Left lobe of liver (tissue), 2 donors: ENCODE measurements around the gene FIBIN. TPM values are rescaled to one million over a fixed set of nuclear protein-coding genes. Genes with fewer than 3 reads are reported as not detected.
A peak's percentile ranks its signal among the peaks of the same experiment; 100 is the strongest.
"Not testable (repeated sequence)": the region's sequence is repeated elsewhere in the genome, so short reads cannot be mapped to it uniquely, and the experiment has no call there.

Experiments
- ATAC-seq: fragments of 200-7000 bp; cut with Tn5 transposase; one replicate; pipeline ENCODE4 v1.9.1; 2020; ENCODE audit warnings: mild to moderate bottlenecking, moderate library complexity
- DNase-seq: peaks from one replicate; pipeline ENCODE4 v3.0.0-alpha.2; 2020; ENCODE audit warnings: low spot score
- total RNA-seq: library from RNA; stranded (reverse); gene quantifications from one replicate; pipeline ENCODE4 v1.2.1, GENCODE V29; 2021
- donor health status: DM: no; HTN: no; CAD: no; lungs with moderate emphysema.
- donor health status: DM: no; HTN: yes; CAD: no.

FIBIN gene
- total RNA-seq, result 0.91 TPM

DNA sequence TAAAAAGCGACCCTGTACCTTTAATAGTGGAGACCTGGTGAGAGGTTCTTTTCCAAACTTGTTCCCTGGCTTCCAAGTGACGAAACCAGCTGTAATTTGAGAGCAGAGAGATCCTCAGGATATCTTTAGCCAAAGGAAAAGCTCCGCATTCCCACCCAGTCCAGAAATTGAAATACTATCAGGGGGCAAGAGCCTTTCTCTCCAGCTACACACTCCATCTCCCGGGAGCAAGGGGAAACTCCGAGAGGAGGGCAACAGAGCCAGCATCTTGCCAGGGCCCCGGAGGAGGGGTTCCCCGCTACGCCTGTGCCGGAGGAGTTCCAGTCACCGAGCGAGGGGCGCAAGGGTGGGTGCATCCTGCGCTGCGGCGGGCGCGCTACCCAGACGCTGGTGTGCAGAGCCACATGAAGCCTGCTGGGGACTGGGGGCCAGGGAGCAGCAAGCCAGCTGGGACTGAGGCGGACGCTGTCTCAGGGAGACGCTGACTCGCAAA is at the start of gene FIBIN:
Gene FIBIN, plus strand, starts transcription at position 148 of the 493 bp plus-strand sequence. CDS start 415 bp downstream, outside the sequence.
- ATAC-seq (peak; percentile 81), DNase-seq (peak; percentile 48)

- DNase-seq (no peak), ATAC-seq (no peak)
Measured at GRCh38 chr11:26944866-26945664, 48.8 kb upstream of the FIBIN start.

DNA sequence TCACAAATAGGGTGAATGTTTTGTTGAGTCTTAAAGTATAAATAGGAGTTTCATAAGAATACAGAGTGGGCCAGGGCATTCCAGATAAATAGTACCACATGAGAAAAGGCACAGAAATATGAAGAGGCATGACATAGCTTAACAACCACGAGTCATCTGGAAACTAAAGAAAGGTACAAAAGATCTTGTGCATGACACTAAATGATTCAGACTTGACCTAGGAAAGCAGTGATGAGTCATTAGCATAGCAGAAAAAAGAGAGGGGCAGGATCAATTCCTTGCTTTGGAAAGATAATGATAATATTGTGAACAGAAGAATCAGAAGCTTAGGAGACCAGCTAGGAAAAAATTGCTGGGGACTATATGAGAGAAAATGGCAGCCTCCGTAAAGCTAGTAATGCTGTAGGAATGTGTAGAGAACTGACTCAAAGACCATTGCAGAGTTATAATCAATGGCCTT is 47.6 kb upstream of the FIBIN start:
- ATAC-seq, result no peak
- DNase-seq, result no peak

DNA sequence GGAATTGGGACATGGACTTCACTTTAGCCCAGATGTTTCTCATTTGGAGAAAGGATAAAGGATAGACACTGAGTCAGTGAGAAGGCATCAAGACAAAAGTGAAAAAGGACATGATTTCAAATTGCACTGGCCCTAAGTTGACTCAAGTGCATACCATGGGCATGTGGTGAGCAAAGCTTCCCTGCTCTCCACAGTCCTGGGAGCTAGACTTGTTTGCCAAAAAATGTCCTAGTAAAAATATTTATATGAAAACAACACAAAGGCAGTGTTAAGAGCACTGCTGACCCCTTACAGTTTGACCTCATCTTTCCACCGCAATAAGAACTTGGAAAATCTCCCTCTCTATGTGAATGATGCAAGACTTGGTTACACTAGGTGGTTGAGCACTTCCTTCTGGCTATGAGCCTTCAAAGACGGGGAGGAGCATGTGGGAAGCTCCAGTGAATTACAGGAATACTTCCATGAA is 46.5 kb upstream of the FIBIN start:
- peak; percentile 35 for ATAC-seq

GRCh38 chr11:26947904-26948639 is 45.8 kb upstream of the FIBIN start:
- no peak for ATAC-seq
- no peak for DNase-seq

More for the DNA sequence above, 46.5 kb upstream of the FIBIN start:
- DNase-seq, result no peak

GRCh38 chr11:26948881-26949280 is 45.0 kb upstream of the FIBIN start:
- ATAC-seq (no peak), DNase-seq (no peak)

DNA sequence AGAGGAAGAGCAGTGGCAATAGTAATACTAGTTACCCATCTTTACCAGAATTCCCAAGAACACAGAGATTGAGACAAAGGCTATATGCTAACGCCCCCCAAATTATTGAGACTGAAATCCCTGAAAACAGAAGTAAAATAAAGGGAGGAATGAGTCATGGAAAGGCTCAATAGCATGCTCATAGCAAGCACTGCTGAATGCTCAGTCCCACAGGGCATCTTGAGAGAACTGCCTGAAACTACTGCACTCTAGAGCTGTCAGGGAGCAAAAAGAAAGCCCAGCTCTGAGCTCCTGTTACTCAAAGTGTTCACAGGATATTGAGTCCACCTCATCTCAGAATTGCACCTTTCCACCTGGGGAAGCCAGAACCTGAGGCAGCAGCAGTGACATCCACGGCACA is 44.1 kb upstream of the FIBIN start:
- ATAC-seq (peak; percentile 28), DNase-seq (no peak)

DNA sequence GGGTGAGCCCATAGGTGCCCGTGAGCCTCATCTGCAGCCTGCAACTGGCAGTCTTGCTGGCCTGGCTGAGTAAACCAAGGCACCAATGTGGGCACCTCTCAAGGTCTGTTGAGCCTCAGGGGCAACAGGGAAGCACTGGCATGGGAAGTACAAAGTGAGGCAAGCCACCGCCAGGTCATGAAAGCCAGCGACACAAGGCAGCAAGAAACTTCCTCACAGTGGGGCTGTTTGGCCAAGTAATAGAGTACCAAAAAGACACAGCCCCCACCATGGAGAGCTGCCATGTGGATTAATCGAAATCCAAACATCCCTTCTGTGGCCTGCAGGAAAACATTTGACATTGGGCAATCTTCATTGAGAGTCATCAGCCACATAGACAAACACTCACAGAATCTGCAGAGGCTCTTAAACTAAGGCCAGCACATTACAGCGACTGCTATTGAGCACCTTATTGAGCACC is 43.6 kb upstream of the FIBIN start:
- ATAC-seq (peak; percentile 91), DNase-seq (peak; percentile 70)

DNA sequence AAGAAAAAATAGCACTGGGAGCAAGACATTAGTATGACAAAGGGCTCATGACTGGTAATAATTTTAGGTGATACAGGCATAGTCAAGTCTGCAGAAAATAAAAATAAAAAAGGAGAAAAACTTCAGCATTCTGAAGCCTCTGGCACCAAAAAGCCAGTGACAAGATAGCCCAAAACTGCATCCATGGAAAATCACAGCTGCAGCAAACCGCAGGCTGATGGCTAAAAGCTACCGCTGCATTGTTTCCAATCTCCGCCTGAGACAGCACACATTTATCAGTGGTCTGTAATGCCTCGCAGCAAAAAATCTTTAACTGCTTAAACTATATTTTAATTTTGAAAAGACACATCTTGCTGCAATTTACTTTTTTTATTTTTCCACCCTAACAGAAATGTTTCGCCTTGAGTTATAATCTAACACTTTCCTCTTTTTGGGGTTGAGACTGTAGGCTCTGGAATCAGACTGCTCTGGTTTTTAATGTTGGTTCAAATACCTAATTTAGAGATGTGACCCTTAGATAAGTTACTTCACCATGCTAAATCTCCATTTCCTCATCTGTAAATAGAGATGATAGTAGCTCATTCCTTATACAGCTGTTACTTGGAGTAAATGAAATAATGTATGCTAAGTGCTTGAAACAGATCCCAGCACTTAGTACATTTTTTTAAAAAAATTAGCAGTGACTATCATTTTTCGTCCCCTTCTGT is 42.0 kb upstream of the FIBIN start:
- DNase-seq, result no peak
- no peak for ATAC-seq

DNA sequence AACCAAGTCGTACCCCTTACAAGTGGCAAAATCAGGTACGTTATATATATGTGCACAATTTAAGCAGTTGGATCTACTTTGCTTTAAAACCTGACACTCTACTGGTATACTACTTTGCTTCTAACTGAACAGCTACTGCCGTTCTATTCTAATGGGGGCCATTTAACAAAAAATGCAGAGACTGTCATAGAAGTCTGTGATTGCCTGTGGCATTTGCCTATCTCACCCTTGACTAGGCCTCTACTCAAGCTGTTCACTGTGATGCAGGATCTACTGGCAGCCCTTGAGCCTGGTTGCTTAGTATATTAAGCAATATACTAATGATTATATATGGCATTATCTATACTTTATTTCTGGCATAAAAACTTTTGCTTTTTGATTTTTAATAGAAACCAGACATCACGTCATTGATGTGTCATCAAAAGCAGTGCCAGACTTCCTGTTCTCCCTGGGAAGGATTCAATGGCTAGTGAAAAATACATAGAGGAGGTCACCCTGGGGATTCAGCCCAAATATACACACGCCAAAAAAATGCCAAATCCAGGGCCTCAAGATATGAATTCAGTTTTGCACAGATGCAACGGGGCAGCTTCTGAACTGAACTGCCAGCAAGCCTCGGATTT is 40.0 kb upstream of the FIBIN start:
- ATAC-seq, result no peak
- no peak for DNase-seq

- no peak for ATAC-seq
Measured at GRCh38 chr11:26958005-26958701, 35.8 kb upstream of the FIBIN start.

DNA sequence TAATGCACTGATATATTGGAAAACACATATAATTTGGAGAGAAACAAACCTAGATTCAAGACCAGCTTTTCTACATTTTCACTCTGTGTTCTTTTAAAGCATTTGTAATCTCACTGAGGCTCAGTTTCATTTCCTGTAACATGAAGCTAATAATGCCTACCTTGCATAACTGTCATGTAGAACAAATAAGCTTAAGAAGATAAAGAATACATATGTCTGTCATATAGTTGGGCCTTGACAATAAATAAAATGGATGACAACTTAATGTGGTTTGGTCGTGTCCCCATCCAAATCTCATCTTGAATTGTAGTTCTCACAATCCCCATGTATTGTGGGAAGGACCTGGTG is 35.2 kb upstream of the FIBIN start:
- DNase-seq (no peak), ATAC-seq (no peak)

More at GRCh38 chr11:26958005-26958701, 35.8 kb upstream of the FIBIN start:
- no peak for DNase-seq

- no peak for ATAC-seq
Measured at GRCh38 chr11:26960281-26960680, 33.6 kb upstream of the FIBIN start.

DNA sequence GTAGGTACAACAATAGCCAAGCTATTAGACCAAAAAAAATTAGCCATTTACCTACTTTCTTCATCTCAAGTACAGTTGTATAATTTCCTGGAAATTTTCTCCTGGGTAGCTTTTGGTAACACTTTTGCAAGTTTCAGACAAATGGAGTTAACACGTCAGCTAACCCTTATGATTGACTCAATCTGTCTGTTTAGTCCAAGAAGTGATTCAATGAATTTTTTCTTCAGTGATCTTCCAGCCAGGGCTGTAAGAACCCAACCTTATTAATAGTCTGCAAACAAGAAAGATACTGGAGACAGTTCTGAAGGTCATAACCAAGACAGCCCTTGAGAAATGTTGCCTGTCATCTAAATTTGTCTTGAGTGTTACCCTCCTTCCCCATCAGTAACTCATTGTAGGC is 30.1 kb upstream of the FIBIN start:
- DNase-seq (no peak), ATAC-seq (no peak)

More at GRCh38 chr11:26960281-26960680, 33.6 kb upstream of the FIBIN start:
- no peak for DNase-seq

- no peak for ATAC-seq
- DNase-seq, result no peak
Measured at GRCh38 chr11:26964339-26964738, 29.6 kb upstream of the FIBIN start.

DNA sequence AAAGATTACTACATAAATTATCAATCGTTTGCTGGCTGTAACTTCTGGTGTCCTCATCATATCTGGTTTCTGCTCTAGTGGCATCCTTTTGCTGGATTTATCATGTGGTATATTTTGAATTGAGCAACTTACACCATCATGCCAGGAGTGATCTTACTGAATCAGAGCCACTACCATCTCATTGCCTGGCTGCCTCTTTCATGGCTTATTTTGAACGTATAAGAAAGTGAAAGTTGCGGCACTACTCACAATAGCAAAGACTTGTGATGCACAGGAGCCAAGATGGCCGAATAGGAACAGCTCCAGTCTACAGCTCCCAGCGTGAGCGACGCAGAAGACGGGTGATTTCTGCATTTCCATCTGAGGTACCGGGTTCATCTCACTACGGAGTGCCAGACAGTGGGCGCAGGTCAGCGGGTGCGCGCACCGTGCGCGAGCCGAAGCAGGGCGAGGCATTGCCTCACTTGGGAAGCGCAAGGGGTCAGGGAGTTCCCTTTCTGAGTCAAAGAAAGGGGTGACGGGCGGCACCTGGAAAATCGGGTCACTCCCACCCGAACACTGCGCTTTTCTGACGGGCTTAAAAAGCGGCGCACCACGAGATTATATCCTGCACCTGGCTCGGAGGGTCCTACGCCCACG is 28.9 kb upstream of the FIBIN start:
- ATAC-seq, DNase-seq: not testable (repeated sequence)

GRCh38 chr11:26971961-26972360 is 22.0 kb upstream of the FIBIN start:
- DNase-seq (no peak), ATAC-seq (no peak)

DNA sequence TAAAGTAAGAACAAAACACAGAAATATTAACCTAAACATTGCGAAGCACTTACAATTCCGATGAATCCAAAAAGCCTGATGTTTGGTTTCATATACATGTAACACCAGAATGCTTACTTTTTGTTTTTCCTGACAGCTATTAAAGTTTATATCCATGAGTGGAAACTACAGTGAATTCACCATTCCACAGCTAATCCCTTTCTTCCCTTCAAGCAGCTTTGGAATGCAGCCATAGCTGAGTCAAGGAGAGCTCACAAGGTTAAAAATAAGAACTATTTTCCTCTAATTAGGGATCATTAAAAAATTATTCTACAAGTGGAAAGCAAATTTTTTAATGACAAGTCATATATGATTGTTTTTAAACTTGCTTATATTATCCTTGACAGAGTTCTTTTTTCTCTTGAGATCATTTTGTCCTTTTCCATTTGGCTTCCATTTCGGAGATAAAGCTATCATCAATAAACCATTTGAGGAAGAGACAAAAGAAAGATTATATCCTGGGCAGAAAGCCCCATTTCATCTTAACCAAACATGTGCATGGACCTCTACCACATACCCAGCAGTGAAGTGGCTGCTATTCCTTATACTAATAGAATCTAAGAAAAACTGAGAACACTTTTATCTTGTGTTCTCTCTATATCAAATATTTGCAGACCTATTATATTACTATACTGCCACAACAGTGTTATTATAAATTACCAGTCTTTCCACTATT is 19.7 kb upstream of the FIBIN start:
- ATAC-seq, result no peak

GRCh38 chr11:26974996-26975395 is 18.9 kb upstream of the FIBIN start:
- no peak for DNase-seq
- no peak for ATAC-seq

More for the DNA sequence above, 19.7 kb upstream of the FIBIN start:
- no peak for DNase-seq
